ENCODE measurements around the gene TUBA4B.
A peak's percentile ranks its signal among the peaks of the same experiment; 100 is the strongest.

The TUBA4B gene

GRCh38 chr2:219245899-219246230, 7.2 kb upstream of the TUBA4B start:
- DNase-seq (ENCODE audit: low read depth, low spot score), result no peak
- ChIA-PET CTCF (interaction anchor here (0.5 to 2.6 kb wide), 6 partner anchors 16 to 1853 kb away, joined by 3 to 35 read pairs (median 6); partner anchors contain the start of gene ANKZF1), POLR2A (interaction anchor here (0.7 to 1.8 kb wide), 4 partner anchors 11 to 33 kb away, joined by 3 to 17 read pairs (median 13); partner anchors contain the start of genes ABCB6, ANKZF1, ATG9A and DNAJB2)
- H3K4me3 ChIP-seq (ENCODE audit: low read depth, low read length), result peak overlapping the region; percentile 98
- no peak for TF ChIP-seq CTCF (IDR thresholded peaks at IDR 0.05; ENCODE audit: insufficient read depth, low read length, missing control alignments)

GRCh38 chr2:219246559-219246958, 6.5 kb upstream of the TUBA4B start:
- TF ChIP-seq CTCF (IDR thresholded peaks at IDR 0.05; ENCODE audit: insufficient read depth, low read length, missing control alignments), result no peak
- POLR2A ChIA-PET, result no interaction called here
- no peak for DNase-seq (ENCODE audit: low read depth, low spot score)
- H3K4me3 ChIP-seq (ENCODE audit: low read depth, low read length), result peak overlapping the region; percentile 6; the same call in 1 of the 2 replicates
- CTCF ChIA-PET, result interaction anchor here (1.2 to 2.6 kb wide), 3 partner anchors 16 to 48 kb away, joined by 5 to 35 read pairs (median 19); partner anchors contain the start of gene ANKZF1

- no peak for DNase-seq (ENCODE audit: low read depth, low spot score)
- no peak for TF ChIP-seq CTCF (IDR thresholded peaks at IDR 0.05; ENCODE audit: insufficient read depth, low read length, missing control alignments)
- H3K4me3 ChIP-seq (ENCODE audit: low read depth, low read length), result no peak overlapping the region
- CTCF ChIA-PET, result interaction anchor here (1.6 to 6.3 kb wide), 3 partner anchors 10 to 47 kb away, joined by 6 to 67 read pairs (median 35); partner anchors contain the start of gene DNAJB2
- POLR2A ChIA-PET, result interaction anchor here (3.3 kb wide), 1 partner anchor 18 kb away, joined by 13 read pairs; the partner anchor contains the start of genes ANKZF1 and ATG9A
These were observed 5.1 kb upstream of the TUBA4B start for GRCh38 chr2:219247678-219248642.

GRCh38 chr2:219248845-219249202, 4.2 kb upstream of the TUBA4B start:
- no peak for TF ChIP-seq CTCF (IDR thresholded peaks at IDR 0.05; ENCODE audit: insufficient read depth, low read length, missing control alignments)
- no peak overlapping the region for H3K4me3 ChIP-seq (ENCODE audit: low read depth, low read length)
- ChIA-PET CTCF (interaction anchor here (1.1 to 6.3 kb wide), 7 partner anchors 11 to 52 kb away, joined by 3 to 67 read pairs (median 6); partner anchors contain the start of genes ABCB6 and DNAJB2), POLR2A (interaction anchor here (0.6 to 3.3 kb wide), 3 partner anchors 19 to 30 kb away, joined by 3 to 13 read pairs (median 4); partner anchors contain the start of genes ANKZF1, ATG9A and DNAJB2)
- no peak for DNase-seq (ENCODE audit: low read depth, low spot score)

GRCh38 chr2:219249203-219249980, 3.7 kb upstream of the TUBA4B start:
- DNase-seq (ENCODE audit: low read depth, low spot score), result no peak
- ChIA-PET POLR2A (interaction anchor here (0.6 to 3.3 kb wide), 8 partner anchors 20 to 203 kb away, joined by 3 to 13 read pairs (median 4); partner anchors contain the start of genes ANKZF1, ATG9A and DNAJB2), CTCF (interaction anchor here (1.1 to 6.3 kb wide), 8 partner anchors 12 to 79 kb away, joined by 3 to 67 read pairs (median 6); partner anchors contain the start of genes ABCB6 and DNAJB2)
- TF ChIP-seq CTCF (IDR thresholded peaks at IDR 0.05; ENCODE audit: insufficient read depth, low read length, missing control alignments), result no peak
- no peak overlapping the region for H3K4me3 ChIP-seq (ENCODE audit: low read depth, low read length)
